GM23248 (cell line): ENCODE measurements around the gene RGPD4. TPM values are rescaled to one million over a fixed set of nuclear protein-coding genes. Genes with fewer than 3 reads are reported as not detected.

ENCODE experiments used
- DNase-seq: peaks from one replicate; pipeline ENCODE4 v3.0.0-alpha.2; 2015
- H2AFZ ChIP-seq: fragments of 200-600 bp; sonication (generic); 2 replicates; pipeline ENCODE4 v1.6.1; 2016; ENCODE audit warnings: antibody characterized with exemption
- H3F3A ChIP-seq: fragments of 200-600 bp; sonication (generic); 2 replicates; pipeline ENCODE4 v1.6.1; 2016; ENCODE audit warnings: mild to moderate bottlenecking, antibody characterized with exemption, mixed run types; ENCODE audit not compliant: insufficient read depth
- H3K27ac ChIP-seq: fragments of 200-600 bp; sonication (generic); 2 replicates; pipeline ENCODE4 v1.5.1; 2016; ENCODE audit warnings: mild to moderate bottlenecking
- H3K27me3 ChIP-seq: fragments of 200-600 bp; sonication (generic); replicated peaks from 2 replicates; pipeline ENCODE4 v1.6.1; 2016; ENCODE audit warnings: mild to moderate bottlenecking; ENCODE audit not compliant: insufficient read depth
- H3K36me3 ChIP-seq: fragments of 200-600 bp; sonication (generic); 2 replicates; pipeline ENCODE4 v1.6.1; 2016; ENCODE audit warnings: low read depth, mild to moderate bottlenecking
- H3K4me1 ChIP-seq: fragments of 200-600 bp; sonication (generic); 2 replicates; pipeline ENCODE4 v1.6.1; 2016; ENCODE audit warnings: mild to moderate bottlenecking; ENCODE audit not compliant: insufficient read depth
- H3K4me2 ChIP-seq: fragments of 200-600 bp; sonication (generic); one replicate; pipeline ENCODE4 v1.6.1; 2016; ENCODE audit warnings: mild to moderate bottlenecking; ENCODE audit not compliant: unreplicated experiment
- H3K4me3 ChIP-seq: fragments of 200-600 bp; sonication (generic); 2 replicates; pipeline ENCODE4 v1.5.1; 2016; ENCODE audit warnings: mild to moderate bottlenecking
- H3K79me2 ChIP-seq: fragments of 200-600 bp; sonication (generic); 2 replicates; pipeline ENCODE4 v1.6.1; 2016; ENCODE audit warnings: mild to moderate bottlenecking; ENCODE audit not compliant: insufficient read depth
- H3K9ac ChIP-seq: fragments of 200-600 bp; sonication (generic); 2 replicates; pipeline ENCODE4 v1.6.1; 2016; ENCODE audit warnings: mild to moderate bottlenecking
- H3K9me2 ChIP-seq: fragments of 200-600 bp; sonication (generic); 2 replicates; pipeline ENCODE4 v1.6.1; 2016; ENCODE audit warnings: mixed run types, mild to moderate bottlenecking, moderate library complexity; ENCODE audit not compliant: insufficient read depth
- H3K9me3 ChIP-seq: fragments of 200-600 bp; sonication (generic); one replicate; pipeline ENCODE4 v1.6.1; 2017; ENCODE audit warnings: low read depth
- H4K20me1 ChIP-seq: fragments of 200-600 bp; sonication (generic); 2 replicates; pipeline ENCODE4 v1.6.0; 2016; ENCODE audit not compliant: insufficient read depth
- EZH2phosphoT487 ChIP-seq: fragments of 200-600 bp; sonication (generic); IDR thresholded peaks from 2 replicates; pipeline ENCODE4 v1.6.1; 2018; ENCODE audit warnings: antibody characterized with exemption, moderate library complexity, mild to moderate bottlenecking, low read depth; ENCODE audit not compliant: insufficient read depth
- WGBS, 2 experiments: methylation state at CpG; one replicate each; pipeline ENCODE4 v1.1.6; 2015 to 2017; ENCODE audit warnings: low lambda C conversion rate in 2 of 2, low coverage in 1 of 2; ENCODE audit errors: missing lambda C conversion rate in 2 of 2; 5-methylcytosine and 5-hydroxymethylcytosine counted together
- in situ Hi-C: fragments of 300-500 bp; cut with MboI; formaldehyde crosslinking; loops from 2 replicates; pipeline ENCODE4 v1.15.0; 2020
- polyA plus RNA-seq: library from polyadenylated mRNA; unstranded; fragments of >200 nt; fragmentation: Nextera tagmentation; extraction: Ambion mirVana; gene quantifications from 2 replicates; pipeline ENCODE4 v1.2.1, GENCODE V29; 2016
- small RNA-seq: library from RNA; depleted of rRNA; stranded (forward); fragments of <200 nt; gene quantifications from one replicate; pipeline ENCODE3, GENCODE V24; 2014; ENCODE audit warnings: low read depth, low replicate concordance
- total RNA-seq: library from RNA; depleted of rRNA; stranded (reverse); fragments of >200 nt; shearing (Covaris generic); gene quantifications from 2 replicates; pipeline ENCODE4 v1.2.3, GENCODE V29; 2014; rRNA removed

RGPD4 gene
- total and polyA plus RNA-seq, 2 experiments from 2014 or later = not detected

DNA sequence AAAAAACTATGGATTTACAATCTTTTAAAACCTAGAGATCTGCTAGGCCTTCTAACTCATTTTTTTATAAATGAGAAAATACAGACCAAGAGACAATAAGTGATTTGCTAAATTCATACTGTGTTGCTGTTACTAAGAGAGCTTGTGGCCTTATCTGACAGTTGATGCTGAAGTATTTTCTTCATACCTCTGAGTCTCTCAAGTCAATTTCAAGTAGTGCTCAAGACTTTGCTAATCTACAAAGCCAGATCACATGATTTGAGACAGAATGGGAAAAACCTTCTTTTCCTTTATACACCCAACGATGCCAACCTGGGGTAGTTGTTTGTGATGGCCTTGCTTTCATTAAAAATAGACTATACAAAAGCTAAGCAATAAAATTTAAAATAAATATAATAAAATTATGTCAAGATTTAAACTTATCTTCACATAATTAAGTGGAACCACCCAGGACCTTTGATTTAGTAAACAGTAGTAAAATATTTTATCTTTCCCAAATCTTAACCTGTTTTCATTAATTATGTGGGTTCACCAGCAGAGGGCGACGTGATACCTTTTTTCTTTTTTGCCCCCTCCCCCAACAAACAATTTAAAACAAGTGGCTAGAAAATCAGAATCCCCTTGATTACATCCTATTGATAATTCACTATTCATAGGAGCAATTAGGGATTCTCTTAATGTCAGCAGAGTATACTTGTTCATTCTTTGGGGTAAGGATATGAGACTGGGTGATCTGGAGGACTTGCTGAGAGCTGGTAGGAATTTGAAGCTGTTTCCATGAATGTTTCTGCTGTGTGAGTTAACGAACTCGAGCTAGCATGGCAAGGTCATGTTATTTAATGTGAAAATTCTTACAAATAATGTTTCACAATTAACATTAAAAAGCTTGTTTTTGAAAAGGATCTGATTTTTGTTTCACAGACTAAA lies 110.0 kb downstream of the RGPD4 start:
- Histone ChIP-seq H3K9me3 (no peaks in the 10 kb centered on the region), H3K79me2 (no peaks in the 10 kb centered on the region), H3K36me3 (no peaks in the 10 kb centered on the region), H3K4me3 (no peak overlapping the region), H3K27ac (no peak overlapping the region), H3K27me3 (no peaks in the 10 kb centered on the region), H3K9me2 (no peaks in the 10 kb centered on the region), H3K9ac (no peak overlapping the region), H3K4me2 (no peak overlapping the region), H2AFZ (no peak overlapping the region), H3K4me1 (no peaks in the 10 kb centered on the region), H4K20me1 (no peaks in the 10 kb centered on the region), H3F3A (no peaks in the 10 kb centered on the region)
- no peak for TF ChIP-seq EZH2phosphoT487
- peak; percentile 31 for DNase-seq
- in situ Hi-C loops = no loop called here
- 24 to 34% methylated on average over 5 of the region's 5 CpGs for WGBS, 2 experiments

Small RNA genes within 50 kb of the gene (small RNA-seq; reads per million reads assigned to genes)
- gene AC009963.1 = not detected
- not detected for gene AC009963.2

Other genes starting within 250 kb of the RGPD4 start
- gene SLC5A7, start 159.6 kb downstream of the RGPD4 start, total RNA-seq = not detected in 2 replicates
- not detected in 2 replicates for gene SLC5A7, start 159.6 kb downstream of the RGPD4 start, polyA plus RNA-seq